ENCODE results near the gene JUN. TPM values are rescaled to one million over a fixed set of nuclear protein-coding genes. Genes with fewer than 3 reads are reported as not detected.

JUN gene
- total RNA-seq, 6 donors from 2014 or later, result 142 to 400 (median 236) TPM

DNA sequence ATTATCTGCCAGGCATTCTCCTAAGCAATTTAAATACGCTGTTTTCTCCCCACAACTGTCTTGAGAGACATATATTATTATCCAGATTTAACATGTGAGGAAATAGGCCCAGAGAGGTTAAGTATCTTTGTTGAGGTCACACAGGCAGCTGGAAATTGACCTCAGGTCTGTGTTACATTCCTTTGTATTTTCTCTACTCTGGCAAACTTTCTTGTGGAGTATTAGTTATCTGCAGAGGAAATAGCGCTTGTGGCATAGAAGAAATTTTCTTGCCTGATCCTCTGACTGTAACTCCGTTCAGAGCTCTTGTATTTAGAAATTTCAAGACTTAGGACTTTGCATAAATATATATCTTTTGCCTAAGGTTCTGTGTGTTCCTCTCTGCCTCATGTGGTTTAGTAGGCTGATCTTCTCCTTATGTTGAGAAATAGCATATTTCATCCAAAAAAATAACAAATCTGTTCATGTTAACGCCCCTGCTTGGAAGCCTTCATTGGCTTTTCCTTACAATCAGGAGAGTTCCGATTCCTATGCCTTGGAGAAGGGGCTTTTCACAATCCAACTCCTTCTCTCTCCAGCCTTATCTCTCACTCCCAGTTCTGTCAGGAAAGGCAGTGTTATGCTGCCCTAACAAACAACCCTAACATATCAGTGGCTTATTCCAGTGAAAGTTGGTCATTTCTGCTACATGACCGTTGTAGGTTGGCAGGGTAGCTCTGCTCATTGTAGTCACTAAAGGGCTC lies 2.5 kb upstream of the JUN start:
- H3K9me3 ChIP-seq, result no peaks in the 10 kb centered on the region
- no peaks in the 10 kb centered on the region for H3K27me3 ChIP-seq
- peaks cover 0 to 14% (median 3%) of the 10 kb centered on the region in 4 donors for H3K36me3 ChIP-seq
- H3K4me1 ChIP-seq, result peaks cover 9 to 15% (median 9%) of the 10 kb centered on the region in 4 donors
- no peak overlapping the region for H3K4me3 ChIP-seq
- peak overlapping the region; percentile 97 to 99 (median 99) for H3K27ac ChIP-seq
- TF ChIP-seq, protein P1, sequence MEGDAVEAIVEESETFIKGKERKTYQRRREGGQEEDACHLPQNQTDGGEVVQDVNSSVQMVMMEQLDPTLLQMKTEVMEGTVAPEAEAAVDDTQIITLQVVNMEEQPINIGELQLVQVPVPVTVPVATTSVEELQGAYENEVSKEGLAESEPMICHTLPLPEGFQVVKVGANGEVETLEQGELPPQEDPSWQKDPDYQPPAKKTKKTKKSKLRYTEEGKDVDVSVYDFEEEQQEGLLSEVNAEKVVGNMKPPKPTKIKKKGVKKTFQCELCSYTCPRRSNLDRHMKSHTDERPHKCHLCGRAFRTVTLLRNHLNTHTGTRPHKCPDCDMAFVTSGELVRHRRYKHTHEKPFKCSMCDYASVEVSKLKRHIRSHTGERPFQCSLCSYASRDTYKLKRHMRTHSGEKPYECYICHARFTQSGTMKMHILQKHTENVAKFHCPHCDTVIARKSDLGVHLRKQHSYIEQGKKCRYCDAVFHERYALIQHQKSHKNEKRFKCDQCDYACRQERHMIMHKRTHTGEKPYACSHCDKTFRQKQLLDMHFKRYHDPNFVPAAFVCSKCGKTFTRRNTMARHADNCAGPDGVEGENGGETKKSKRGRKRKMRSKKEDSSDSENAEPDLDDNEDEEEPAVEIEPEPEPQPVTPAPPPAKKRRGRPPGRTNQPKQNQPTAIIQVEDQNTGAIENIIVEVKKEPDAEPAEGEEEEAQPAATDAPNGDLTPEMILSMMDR (IDR thresholded peaks at IDR 0.05), result no peak
- no peak for TF ChIP-seq POLR2AphosphoS5 (IDR thresholded peaks at IDR 0.05)
- no peak for TF ChIP-seq POLR2A (IDR thresholded peaks at IDR 0.05)
- TF ChIP-seq EP300 (IDR thresholded peaks at IDR 0.05), result no peak
- ATAC-seq (ENCODE audit: low FRiP score in 2 of 2) (no peak), DNase-seq (no peak)
- 72 to 76% methylated on average over 6 of the region's 6 CpGs for WGBS, 2 donors

DNA sequence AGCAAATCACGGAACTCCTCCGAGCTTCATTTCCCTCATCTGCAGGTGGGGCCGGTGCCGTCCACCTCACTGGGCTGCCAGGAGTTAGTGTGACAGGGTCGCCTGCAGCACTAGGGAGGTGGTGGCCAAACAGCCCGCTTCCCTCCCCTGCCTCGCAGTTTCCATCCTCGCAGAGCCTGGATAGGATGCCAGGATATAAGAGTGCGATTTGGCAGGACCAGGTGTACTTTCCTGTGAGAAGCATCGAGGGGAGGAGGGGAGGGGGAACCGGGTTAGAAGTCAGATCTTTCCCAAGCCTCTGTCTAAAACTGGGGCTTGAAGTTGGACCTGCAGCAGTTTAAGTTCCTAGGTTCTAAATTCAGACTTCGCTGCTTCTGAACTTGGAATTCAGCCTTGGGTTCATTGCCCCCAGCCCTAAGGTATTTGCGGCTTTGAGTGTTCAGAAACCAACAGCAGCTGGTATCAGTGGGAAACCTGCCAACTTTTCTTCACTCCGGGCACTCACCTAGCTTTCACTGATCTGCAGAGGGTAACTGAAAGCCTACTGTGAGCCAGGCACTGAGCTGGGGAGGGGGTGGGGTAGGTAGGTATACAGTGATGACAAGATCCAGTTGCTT lies 1.7 kb upstream of the JUN start:
- WGBS, 2 donors, result 1 to 5% methylated on average over 4 to 13 of the region's 14 CpGs
- Histone ChIP-seq H3K27me3 (no peaks in the 10 kb centered on the region), H3K27ac (peak overlapping the region; percentile 97 to 99 (median 99)), H3K36me3 (peaks cover 0 to 18% (median 3%) of the 10 kb centered on the region in 4 donors), H3K4me1 (peaks cover 10 to 15% (median 12%) of the 10 kb centered on the region in 4 donors), H3K9me3 (no peaks in the 10 kb centered on the region), H3K4me3 (peak overlapping the region; percentile 61 to 87 (median 79))
- TF ChIP-seq POLR2A (IDR thresholded peaks at IDR 0.05) (peak in 1 of 4 donors; percentile 65), EP300 (IDR thresholded peaks at IDR 0.05) (peak in 2 of 4 donors; percentile 3 to 40), POLR2AphosphoS5 (IDR thresholded peaks at IDR 0.05) (peak in 1 of 2 donors; percentile 20)
- TF ChIP-seq, protein P1 (IDR thresholded peaks at IDR 0.05), result no peak
- ATAC-seq (ENCODE audit: low FRiP score in 2 of 2), result peak in 1 of 2 donors; percentile 0
- DNase-seq, result peak; percentile 65 to 80

DNA sequence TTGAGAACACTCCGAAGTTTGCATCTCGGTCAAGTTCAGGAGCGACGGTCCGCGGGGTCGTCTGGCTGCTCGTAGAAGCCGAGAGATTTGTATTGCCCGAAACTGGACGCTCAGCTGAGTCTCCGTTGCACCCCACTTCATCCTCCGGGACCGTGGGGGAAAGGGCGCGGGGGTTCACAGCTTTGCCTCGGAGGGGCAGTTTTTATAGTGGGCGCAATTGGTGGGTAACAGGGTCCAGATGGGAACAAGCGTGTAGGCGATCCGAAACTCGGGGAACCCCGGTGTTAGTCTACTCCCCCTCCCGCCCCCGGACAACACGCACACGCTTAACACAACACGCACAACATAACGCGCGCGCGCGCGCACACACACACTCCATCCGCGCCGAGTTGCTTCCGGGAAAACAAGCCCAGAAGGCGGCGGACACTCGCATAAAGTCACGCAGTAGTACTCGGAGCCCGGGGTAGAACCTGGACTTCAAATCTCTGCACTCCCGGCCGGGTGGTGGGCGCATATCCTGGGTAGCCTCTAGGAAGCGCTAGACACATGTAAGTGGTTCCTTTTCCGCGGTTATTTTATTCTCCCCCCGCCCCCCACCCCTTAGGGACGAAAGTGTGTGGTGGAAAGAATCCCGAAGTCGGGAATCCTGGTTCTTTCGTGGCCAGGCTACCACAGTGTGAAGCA lies 1.1 kb upstream of the JUN start:
- Histone ChIP-seq H3K27ac (peak overlapping the region; percentile 97 to 99 (median 99)), H3K27me3 (no peaks in the 10 kb centered on the region), H3K4me3 (peak overlapping the region; percentile 61 to 87 (median 79)), H3K9me3 (no peaks in the 10 kb centered on the region), H3K4me1 (peaks cover 10 to 21% (median 15%) of the 10 kb centered on the region in 4 donors), H3K36me3 (peaks cover 0 to 19% (median 3%) of the 10 kb centered on the region in 4 donors)
- DNase-seq (peak; percentile 90 to 96), ATAC-seq (ENCODE audit: low FRiP score in 2 of 2) (peak; percentile 35 to 76)
- TF ChIP-seq EP300 (IDR thresholded peaks at IDR 0.05), result no peak
- TF ChIP-seq POLR2A (IDR thresholded peaks at IDR 0.05), result peak in 3 of 4 donors; percentile 54 to 60 (median 55)
- TF ChIP-seq, protein P1 (IDR thresholded peaks at IDR 0.05), result peak; percentile 43 to 81 (median 68)
- TF ChIP-seq POLR2AphosphoS5 (IDR thresholded peaks at IDR 0.05), result peak in 1 of 2 donors; percentile 70
- 0% methylated on average over 16 to 32 of the region's 56 CpGs for WGBS, 2 donors

DNA sequence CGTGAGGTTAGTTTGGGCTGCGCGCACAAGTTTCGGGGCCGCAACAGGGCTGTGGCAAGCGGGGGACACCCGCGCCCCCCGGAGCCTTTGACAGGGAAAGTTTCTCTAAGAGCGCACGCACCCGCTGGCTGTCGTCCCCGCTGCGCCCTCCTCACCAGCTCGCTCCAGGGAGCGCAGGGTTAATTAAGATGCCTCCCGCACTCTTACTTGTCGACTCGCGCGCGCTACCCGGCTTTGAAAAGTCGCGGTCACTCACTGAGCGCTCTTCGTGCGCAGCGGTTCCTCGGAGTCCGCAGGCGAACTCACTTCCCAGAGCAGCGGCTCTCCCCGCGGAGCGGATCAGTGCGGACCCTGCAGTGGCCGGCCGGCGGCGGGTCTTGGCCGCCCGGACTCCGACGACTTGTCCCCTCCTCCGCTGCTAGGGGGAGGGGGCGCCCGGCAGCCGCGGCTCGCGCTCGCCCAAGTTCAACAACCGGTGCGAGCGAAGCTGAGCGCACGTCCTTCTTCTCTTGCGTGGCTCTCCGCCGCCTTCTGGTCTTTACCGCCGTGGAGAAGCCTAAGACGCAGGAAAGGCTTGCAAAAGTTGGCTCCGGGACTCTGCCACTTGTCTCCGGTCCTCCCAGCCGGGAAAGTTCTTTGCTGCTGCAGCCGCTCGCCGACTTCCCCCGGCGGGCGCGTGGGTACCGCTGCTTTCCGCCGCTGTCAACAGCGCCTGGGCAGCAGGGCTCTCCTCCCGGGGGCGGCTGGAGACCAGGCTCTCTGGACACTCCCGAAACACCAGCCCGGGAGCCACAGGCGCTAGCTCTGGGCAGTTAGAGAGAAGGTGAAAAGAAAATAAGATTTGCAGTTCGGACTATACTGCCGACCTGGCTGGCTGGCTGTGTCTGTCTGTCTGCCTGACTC lies 506 bp downstream of the JUN start:
- Histone ChIP-seq H3K4me1 (peaks cover 10 to 23% (median 15%) of the 10 kb centered on the region in 4 donors), H3K36me3 (peaks cover 0 to 19% (median 3%) of the 10 kb centered on the region in 4 donors), H3K4me3 (peak overlapping the region; percentile 73 to 87 (median 84)), H3K27me3 (no peaks in the 10 kb centered on the region), H3K27ac (peak overlapping the region; percentile 97 to 99 (median 99)), H3K9me3 (no peaks in the 10 kb centered on the region)
- peak; percentile 0 to 1 for ATAC-seq (ENCODE audit: low FRiP score in 2 of 2)
- WGBS, 2 donors, result 0% methylated on average over 5 to 46 of the region's 86 CpGs
- peak; percentile 45 to 93 for DNase-seq
- TF ChIP-seq POLR2A (IDR thresholded peaks at IDR 0.05) (peak in 1 of 4 donors; percentile 100), EP300 (IDR thresholded peaks at IDR 0.05) (no peak), POLR2AphosphoS5 (IDR thresholded peaks at IDR 0.05) (peak; percentile 6)
- TF ChIP-seq, protein P1 (IDR thresholded peaks at IDR 0.05), result peak in 2 of 6 experiments; percentile 4 to 28
